Stimulated activated naive B cell treated with anti-CD40 and anti-IgM and Interleukin-4, amounts not matched to agents 10 μg/mL and 1 μg/mL and 100 μg/mL, for 72 hours (primary cell): ENCODE results near the gene RAB6D.
"Not testable (repeated sequence)": the region's sequence is repeated elsewhere in the genome, so short reads cannot be mapped to it uniquely, and the experiment has no call there.

Experiments
- ATAC-seq, 2 donors: fragments of 150-1000 bp; cut with Tn5 transposase; replicated peaks; 2 replicates each; pipeline ENCODE4 v1.10.0; 2021; ENCODE audit warnings: moderate library complexity in 1 of 2
- DNase-seq: peaks from one replicate; pipeline ENCODE4 v3.0.0; 2021
- H3K27ac Mint-ChIP-seq: one replicate; pipeline ENCODE4 v1.8.0; 2022; ENCODE audit warnings: mild to moderate bottlenecking, mixed read lengths
- H3K27me3 Mint-ChIP-seq, 2 donors: one replicate each; pipeline ENCODE4 v1.8.0; 2022; ENCODE audit warnings: mixed read lengths in 2 of 2
- H3K36me3 Mint-ChIP-seq, 2 donors: one replicate each; pipeline ENCODE4 v1.8.0; 2022; ENCODE audit warnings: mixed read lengths in 2 of 2, mild to moderate bottlenecking in 1 of 2
- H3K4me1 Mint-ChIP-seq, 2 donors: one replicate each; pipeline ENCODE4 v1.8.0; 2022; ENCODE audit warnings: mixed read lengths in 2 of 2, mild to moderate bottlenecking in 1 of 2
- H3K4me3 Mint-ChIP-seq, 2 donors: one replicate each; pipeline ENCODE4 v1.8.0; 2022; ENCODE audit warnings: mild to moderate bottlenecking in 2 of 2, mixed read lengths in 2 of 2, moderate library complexity in 1 of 2
- H3K9me3 Mint-ChIP-seq, 2 donors: one replicate each; pipeline ENCODE4 v1.8.0; 2022; ENCODE audit warnings: mixed read lengths in 2 of 2, mild to moderate bottlenecking in 1 of 2

Gene RAB6D

GRCh38 chr2:131363703-131364186 is at the start of gene RAB6D:
TSS of gene RAB6D (minus strand) at chr2:131364168. CDS start at chr2:131363720, 448 bp downstream.
- peak; percentile 39 to 50 for ATAC-seq
- H3K9me3 Mint-ChIP-seq, DNase-seq, H3K27ac Mint-ChIP-seq, H3K36me3 Mint-ChIP-seq: not testable (repeated sequence)
- Mint-ChIP-seq H3K4me1 (peaks cover 5 to 17% of the 10 kb centered on the region in 2 donors), H3K4me3 (peak within 1 kb of the TSS; percentile 46 to 72), H3K27me3 (peaks cover 41 to 55% of the 10 kb centered on the region in 2 donors)

GRCh38 chr2:131413148-131413747 is 49.3 kb upstream of the RAB6D start:
- peak; percentile 60 to 68 for ATAC-seq
- peaks cover 39 to 44% of the 10 kb centered on the region in 2 donors for H3K27me3 Mint-ChIP-seq

GRCh38 chr2:131410173-131410572 is 46.2 kb upstream of the RAB6D start:
- Mint-ChIP-seq H3K4me1 (no peaks in the 10 kb centered on the region), H3K4me3 (no peak overlapping the region), H3K27ac (no peak overlapping the region), H3K9me3 (no peaks in the 10 kb centered on the region), H3K27me3 (peaks cover 30 to 42% of the 10 kb centered on the region in 2 donors), H3K36me3 (no peaks in the 10 kb centered on the region)
- DNase-seq (no peak), ATAC-seq (no peak)

More at GRCh38 chr2:131413148-131413747, 49.3 kb upstream of the RAB6D start:
- no peak overlapping the region for H3K4me3 Mint-ChIP-seq
- no peaks in the 10 kb centered on the region for H3K4me1 Mint-ChIP-seq
- no peak for DNase-seq
- H3K36me3 Mint-ChIP-seq, result no peaks in the 10 kb centered on the region
- no peak overlapping the region for H3K27ac Mint-ChIP-seq
- H3K9me3 Mint-ChIP-seq, result no peaks in the 10 kb centered on the region

GRCh38 chr2:131408778-131409177 is 44.8 kb upstream of the RAB6D start:
- no peaks in the 10 kb centered on the region for H3K4me1 Mint-ChIP-seq
- no peaks in the 10 kb centered on the region for H3K9me3 Mint-ChIP-seq
- ATAC-seq (no peak), DNase-seq (no peak)
- no peak overlapping the region for H3K27ac Mint-ChIP-seq
- no peaks in the 10 kb centered on the region for H3K36me3 Mint-ChIP-seq
- peaks cover 34 to 51% of the 10 kb centered on the region in 2 donors for H3K27me3 Mint-ChIP-seq
- no peak overlapping the region for H3K4me3 Mint-ChIP-seq

- H3K27ac Mint-ChIP-seq, result no peak overlapping the region
- no peaks in the 10 kb centered on the region for H3K4me1 Mint-ChIP-seq
- H3K4me3 Mint-ChIP-seq, result no peak overlapping the region
- peaks cover 29 to 46% of the 10 kb centered on the region in 2 donors for H3K27me3 Mint-ChIP-seq
- ATAC-seq (no peak), DNase-seq (no peak)
- H3K36me3 Mint-ChIP-seq, result no peaks in the 10 kb centered on the region
- no peaks in the 10 kb centered on the region for H3K9me3 Mint-ChIP-seq
Observed at GRCh38 chr2:131408207-131408606, 44.2 kb upstream of the RAB6D start.

GRCh38 chr2:131404753-131405152 is 40.8 kb upstream of the RAB6D start:
- H3K4me1 Mint-ChIP-seq, result no peaks in the 10 kb centered on the region
- peaks cover 23 to 50% of the 10 kb centered on the region in 2 donors for H3K27me3 Mint-ChIP-seq
- H3K36me3 Mint-ChIP-seq, result no peaks in the 10 kb centered on the region
- no peak for ATAC-seq
- H3K4me3 Mint-ChIP-seq, result no peak overlapping the region
- H3K9me3 Mint-ChIP-seq, result no peaks in the 10 kb centered on the region
- no peak overlapping the region for H3K27ac Mint-ChIP-seq
- DNase-seq, result no peak

GRCh38 chr2:131402320-131403039 is 38.5 kb upstream of the RAB6D start:
- Mint-ChIP-seq H3K4me1 (no peaks in the 10 kb centered on the region), H3K36me3 (no peaks in the 10 kb centered on the region), H3K27me3 (peaks cover 12 to 33% of the 10 kb centered on the region in 2 donors), H3K27ac (no peak overlapping the region), H3K9me3 (no peaks in the 10 kb centered on the region), H3K4me3 (no peak overlapping the region)
- ATAC-seq (no peak), DNase-seq (no peak)

GRCh38 chr2:131400849-131401248 is 36.9 kb upstream of the RAB6D start:
- ATAC-seq (no peak), DNase-seq (no peak)
- Mint-ChIP-seq H3K27me3 (peaks cover 12 to 43% of the 10 kb centered on the region in 2 donors), H3K27ac (no peak overlapping the region), H3K4me3 (no peak overlapping the region), H3K36me3 (no peaks in the 10 kb centered on the region), H3K9me3 (no peaks in the 10 kb centered on the region), H3K4me1 (no peaks in the 10 kb centered on the region)

GRCh38 chr2:131400441-131400840 is 36.5 kb upstream of the RAB6D start:
- not testable (repeated sequence) for H3K9me3 Mint-ChIP-seq, DNase-seq, H3K4me3 Mint-ChIP-seq, ATAC-seq, H3K27ac Mint-ChIP-seq, H3K36me3 Mint-ChIP-seq, H3K4me1 Mint-ChIP-seq
- H3K27me3 Mint-ChIP-seq, result peaks cover 12 to 47% of the 10 kb centered on the region in 2 donors

- H3K27ac Mint-ChIP-seq, ATAC-seq, H3K4me1 Mint-ChIP-seq, H3K4me3 Mint-ChIP-seq, H3K9me3 Mint-ChIP-seq, DNase-seq, H3K36me3 Mint-ChIP-seq: not testable (repeated sequence)
- peaks cover 13 to 39% of the 10 kb centered on the region in 2 donors for H3K27me3 Mint-ChIP-seq
Observed at GRCh38 chr2:131396209-131396608, 32.2 kb upstream of the RAB6D start.

GRCh38 chr2:131395024-131395645 is 31.2 kb upstream of the RAB6D start:
- not testable (repeated sequence) for H3K27ac Mint-ChIP-seq, DNase-seq, H3K9me3 Mint-ChIP-seq, ATAC-seq, H3K4me1 Mint-ChIP-seq, H3K36me3 Mint-ChIP-seq, H3K4me3 Mint-ChIP-seq
- peaks cover 9 to 28% of the 10 kb centered on the region in 2 donors for H3K27me3 Mint-ChIP-seq

GRCh38 chr2:131394147-131394931 is 30.4 kb upstream of the RAB6D start:
- DNase-seq, result no peak
- Mint-ChIP-seq H3K4me3 (no peak overlapping the region), H3K36me3 (no peaks in the 10 kb centered on the region), H3K27ac (no peak overlapping the region), H3K4me1 (peaks cover 0 to 5% of the 10 kb centered on the region in 2 donors), H3K27me3 (peaks cover 11 to 34% of the 10 kb centered on the region in 2 donors), H3K9me3 (no peaks in the 10 kb centered on the region)
- ATAC-seq, result peak; percentile 38 to 39

- Mint-ChIP-seq H3K27ac (peak overlapping the region; percentile 69), H3K27me3 (peaks cover 17 to 38% of the 10 kb centered on the region in 2 donors)
- not testable (repeated sequence) for H3K9me3 Mint-ChIP-seq, H3K36me3 Mint-ChIP-seq, H3K4me1 Mint-ChIP-seq, DNase-seq, ATAC-seq, H3K4me3 Mint-ChIP-seq
Observed at GRCh38 chr2:131391953-131392352, 28.0 kb upstream of the RAB6D start.

GRCh38 chr2:131391471-131391870 is 27.5 kb upstream of the RAB6D start:
- Mint-ChIP-seq H3K27me3 (peaks cover 17 to 33% of the 10 kb centered on the region in 2 donors), H3K27ac (peak overlapping the region; percentile 69)
- H3K4me3 Mint-ChIP-seq, ATAC-seq, DNase-seq, H3K9me3 Mint-ChIP-seq, H3K4me1 Mint-ChIP-seq, H3K36me3 Mint-ChIP-seq: not testable (repeated sequence)
